MCF 10A (cell line): Measurements from ENCODE around the gene OR5AS1. TPM values are rescaled to one million over a fixed set of nuclear protein-coding genes. Genes with fewer than 3 reads are reported as not detected.
"Not testable (repeated sequence)": the region's sequence is repeated elsewhere in the genome, so short reads cannot be mapped to it uniquely, and the experiment has no call there.

Experiments used
- BruUV-seq: library from RNA; stranded (reverse); fragments of 400-500 nt; replicated peaks from 2 replicates; lab custom pipeline; 2021; lab: Mats Ljungman, UMichigan
- CTCF ChIA-PET: fragments of 300-600 bp; sonication (Branson Sonifier 250); formaldehyde crosslinking; extraction: SDS; loops from one replicate; lab custom pipeline; 2021; ENCODE audit warnings: antibody characterized with exemption, inconsistent platforms; lab: Yijun Ruan, JAX
- POLR2A ChIA-PET: fragments of 300-600, 350-650 bp; sonication (Branson Sonifier 250); formaldehyde crosslinking; extraction: SDS; loops from one replicate; lab custom pipeline; 2020; ENCODE audit warnings: antibody characterized with exemption, inconsistent platforms; lab: Yijun Ruan, JAX
- DNase-seq: peaks from one replicate; pipeline ENCODE4 v3.0.0-alpha.2; 2018; ENCODE audit not compliant: unreplicated experiment
- H3K27ac Mint-ChIP-seq: one replicate; pipeline ENCODE4 v1.8.0; 2022; ENCODE audit warnings: mild to moderate bottlenecking, low read depth, mixed read lengths; ENCODE audit not compliant: unreplicated experiment
- H3K27me3 Mint-ChIP-seq: one replicate; pipeline ENCODE4 v1.8.0; 2022; ENCODE audit warnings: mixed read lengths; ENCODE audit not compliant: insufficient read depth, unreplicated experiment
- H3K36me3 Mint-ChIP-seq: one replicate; pipeline ENCODE4 v1.8.0; 2022; ENCODE audit warnings: mild to moderate bottlenecking, moderate library complexity, mixed read lengths; ENCODE audit not compliant: insufficient read depth, unreplicated experiment
- H3K4me1 Mint-ChIP-seq: one replicate; pipeline ENCODE4 v1.8.0; 2022; ENCODE audit warnings: mixed read lengths; ENCODE audit not compliant: insufficient read depth, unreplicated experiment
- H3K4me3 Mint-ChIP-seq: one replicate; pipeline ENCODE4 v1.8.0; 2022; ENCODE audit warnings: mild to moderate bottlenecking, moderate library complexity, mixed read lengths; ENCODE audit not compliant: unreplicated experiment
- H3K9me3 Mint-ChIP-seq: one replicate; pipeline ENCODE4 v1.8.0; 2022; ENCODE audit warnings: mixed read lengths; ENCODE audit not compliant: unreplicated experiment
- intact Hi-C: fragments of 100-400 bp; cut with micrococcal nuclease; formaldehyde crosslinking; loops from 2 replicates; pipeline ENCODE4 v1.14.1; 2022
- total RNA-seq: library from RNA; stranded (reverse); gene quantifications from 2 replicates; pipeline ENCODE4 v1.2.3, GENCODE V29; 2022
- TF ChIP-seq, protein P1 (sequence below): fragments of 200-600 bp; IDR thresholded peaks from one replicate; pipeline ENCODE4 v1.8.0; 2022; ENCODE audit warnings: antibody characterized with exemption, mild to moderate bottlenecking; ENCODE audit not compliant: unreplicated experiment

OR5AS1 gene
- total RNA-seq, 1 experiment from 2014 or later = not detected

DNA sequence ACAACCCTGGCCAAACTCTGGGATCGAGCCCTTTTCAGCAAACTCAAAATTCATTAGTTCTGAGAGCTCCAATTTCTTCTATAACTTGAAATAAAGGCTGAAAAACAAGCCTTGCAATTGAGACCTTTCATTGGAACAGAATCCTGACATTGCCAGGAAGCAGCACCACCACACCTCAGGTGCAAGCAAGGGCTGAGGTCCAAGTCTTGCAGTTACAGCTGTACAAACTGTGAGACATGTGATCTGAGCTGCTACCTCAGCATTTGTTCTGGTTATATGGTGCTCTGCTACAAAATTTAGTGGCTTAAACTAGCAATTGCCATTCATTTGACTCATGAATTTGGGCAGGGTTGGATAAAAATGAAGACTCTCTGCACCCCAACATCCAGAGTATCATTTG is 18.1 kb downstream of the OR5AS1 start:
- no TSS peak for BruUV-seq
- DNase-seq = no peak
- Mint-ChIP-seq H3K4me3 (no peak overlapping the region), H3K27ac (no peak overlapping the region), H3K36me3 (no peaks in the 10 kb centered on the region), H3K4me1 (no peaks in the 10 kb centered on the region), H3K9me3 (no peaks in the 10 kb centered on the region), H3K27me3 (no peaks in the 10 kb centered on the region)
- ChIA-PET POLR2A (no interaction called here), CTCF (no interaction called here)
- intact Hi-C loops = no loop called here
- TF ChIP-seq, protein P1, sequence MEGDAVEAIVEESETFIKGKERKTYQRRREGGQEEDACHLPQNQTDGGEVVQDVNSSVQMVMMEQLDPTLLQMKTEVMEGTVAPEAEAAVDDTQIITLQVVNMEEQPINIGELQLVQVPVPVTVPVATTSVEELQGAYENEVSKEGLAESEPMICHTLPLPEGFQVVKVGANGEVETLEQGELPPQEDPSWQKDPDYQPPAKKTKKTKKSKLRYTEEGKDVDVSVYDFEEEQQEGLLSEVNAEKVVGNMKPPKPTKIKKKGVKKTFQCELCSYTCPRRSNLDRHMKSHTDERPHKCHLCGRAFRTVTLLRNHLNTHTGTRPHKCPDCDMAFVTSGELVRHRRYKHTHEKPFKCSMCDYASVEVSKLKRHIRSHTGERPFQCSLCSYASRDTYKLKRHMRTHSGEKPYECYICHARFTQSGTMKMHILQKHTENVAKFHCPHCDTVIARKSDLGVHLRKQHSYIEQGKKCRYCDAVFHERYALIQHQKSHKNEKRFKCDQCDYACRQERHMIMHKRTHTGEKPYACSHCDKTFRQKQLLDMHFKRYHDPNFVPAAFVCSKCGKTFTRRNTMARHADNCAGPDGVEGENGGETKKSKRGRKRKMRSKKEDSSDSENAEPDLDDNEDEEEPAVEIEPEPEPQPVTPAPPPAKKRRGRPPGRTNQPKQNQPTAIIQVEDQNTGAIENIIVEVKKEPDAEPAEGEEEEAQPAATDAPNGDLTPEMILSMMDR = no peak

DNA sequence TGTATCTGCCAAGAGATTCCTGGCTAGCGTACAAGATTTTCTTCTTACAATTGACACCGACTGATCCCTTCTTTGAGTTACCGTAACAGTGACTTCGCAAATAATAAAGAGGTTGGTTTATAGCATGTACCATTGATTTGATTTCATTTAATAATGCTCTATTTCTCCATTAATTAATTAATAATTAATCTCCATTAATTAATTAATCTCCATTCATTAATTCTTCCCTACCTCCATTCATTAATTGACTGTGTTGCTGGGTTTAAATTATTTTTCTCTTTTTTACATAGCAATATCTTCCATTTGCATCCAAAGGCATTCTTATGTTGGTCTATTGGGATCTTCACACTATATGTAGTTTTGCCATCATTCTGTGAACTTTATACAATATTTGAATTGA is 21.0 kb downstream of the OR5AS1 start:
- H3K36me3 Mint-ChIP-seq = no peaks in the 10 kb centered on the region
- intact Hi-C loops = no loop called here
- H3K27me3 Mint-ChIP-seq = no peaks in the 10 kb centered on the region
- H3K9me3 Mint-ChIP-seq = peaks cover 12% of the 10 kb centered on the region
- DNase-seq = no peak
- TF ChIP-seq, protein P1 = no peak
- H3K4me1 Mint-ChIP-seq = no peaks in the 10 kb centered on the region
- ChIA-PET POLR2A (no interaction called here), CTCF (no interaction called here)
- no peak overlapping the region for H3K27ac Mint-ChIP-seq
- BruUV-seq = no TSS peak
- H3K4me3 Mint-ChIP-seq = no peak overlapping the region

DNA sequence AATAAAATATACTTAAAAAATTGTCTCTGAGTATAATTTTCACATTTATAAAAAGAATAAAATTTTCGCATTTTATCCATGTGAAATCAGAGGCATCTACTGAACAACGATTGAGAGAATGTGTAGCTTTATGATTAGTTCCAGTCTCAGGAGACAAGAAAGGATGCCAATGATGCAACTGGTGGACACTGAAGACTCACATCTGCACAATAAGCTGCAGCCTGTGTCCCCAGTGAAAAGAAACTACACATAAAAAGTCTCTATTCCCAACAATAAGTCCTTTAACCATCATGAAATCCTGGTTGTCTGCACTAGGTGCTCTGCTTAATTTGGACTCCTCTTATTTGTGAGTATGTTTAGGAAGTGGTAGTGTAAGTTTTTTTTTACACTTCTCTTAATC is 22.0 kb downstream of the OR5AS1 start:
- intact Hi-C loops = no loop called here
- TF ChIP-seq, protein P1 = no peak
- ChIA-PET CTCF (interaction anchor here (0.5 kb wide), 1 partner anchor 52 kb away, joined by 3 read pairs; no protein-coding TSS in a partner anchor), POLR2A (interaction anchor here (0.9 kb wide), 1 partner anchor 8 kb away, joined by 3 read pairs; no protein-coding TSS in a partner anchor)
- no peaks in the 10 kb centered on the region for H3K27me3 Mint-ChIP-seq
- no TSS peak for BruUV-seq
- H3K4me1 Mint-ChIP-seq = no peaks in the 10 kb centered on the region
- no peak overlapping the region for H3K27ac Mint-ChIP-seq
- H3K9me3 Mint-ChIP-seq = peaks cover 16% of the 10 kb centered on the region
- H3K36me3 Mint-ChIP-seq = no peaks in the 10 kb centered on the region
- H3K4me3 Mint-ChIP-seq = no peak overlapping the region
- DNase-seq = no peak

DNA sequence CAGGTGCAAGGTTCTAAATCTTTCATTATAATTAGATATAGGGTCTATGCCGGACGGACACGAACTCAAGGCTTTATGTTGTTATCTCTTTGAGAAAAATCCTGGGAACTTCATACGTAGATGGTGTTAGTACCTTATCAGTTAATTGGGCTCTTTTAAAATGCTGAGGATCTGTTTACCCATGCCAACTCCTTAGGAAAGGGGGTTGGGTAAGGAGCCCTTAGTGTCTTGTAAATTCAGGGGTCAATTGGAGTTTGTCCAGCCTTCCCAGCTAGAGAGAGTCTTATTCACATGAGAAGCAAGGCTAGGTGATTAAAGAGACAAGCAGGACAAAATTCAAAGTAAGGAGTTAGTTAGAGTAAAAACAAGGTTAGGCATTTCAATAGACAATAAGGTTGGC is 28.9 kb downstream of the OR5AS1 start:
- H3K27ac Mint-ChIP-seq, H3K36me3 Mint-ChIP-seq, H3K4me1 Mint-ChIP-seq, BruUV-seq, intact Hi-C loops, H3K4me3 Mint-ChIP-seq, H3K27me3 Mint-ChIP-seq, DNase-seq: not testable (repeated sequence)
- ChIA-PET CTCF (interaction anchor here (0.7 kb wide), 1 partner anchor 23 kb away, joined by 3 read pairs; no protein-coding TSS in a partner anchor), POLR2A (interaction anchor here (0.6 kb wide), 1 partner anchor 330 kb away, joined by 3 read pairs; no protein-coding TSS in a partner anchor)
- peaks cover 40% of the 10 kb centered on the region for H3K9me3 Mint-ChIP-seq

DNA sequence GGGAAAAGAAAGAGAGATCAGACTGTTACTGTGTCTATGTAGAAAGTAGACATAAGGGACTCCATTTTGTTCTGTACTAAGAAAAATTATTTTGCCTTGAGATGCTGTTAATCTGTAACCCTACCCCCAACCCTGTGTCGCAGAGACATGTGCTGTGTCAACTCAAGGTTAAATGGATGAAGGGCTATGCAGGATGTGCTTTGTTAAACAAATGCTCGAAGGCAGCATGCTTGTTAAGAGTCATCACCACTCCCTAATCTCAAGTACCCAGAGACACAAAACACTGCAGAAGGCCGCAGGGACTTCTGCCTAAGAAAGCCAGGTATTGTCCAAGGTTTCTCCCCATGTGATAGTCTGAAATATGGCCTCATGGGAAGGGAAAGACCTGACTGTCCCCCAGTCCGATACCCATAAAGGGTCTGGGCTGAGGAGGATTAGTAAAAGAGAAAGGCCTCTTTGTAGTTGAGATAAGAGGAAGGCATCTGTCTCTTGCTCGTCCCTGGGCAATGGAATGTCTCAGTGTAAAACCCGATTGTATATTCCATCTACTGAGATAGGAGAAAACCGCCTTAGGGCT is 30.3 kb downstream of the OR5AS1 start:
- H3K9me3 Mint-ChIP-seq = peaks cover 31% of the 10 kb centered on the region
- CTCF ChIA-PET = interaction anchor here (0.6 kb wide), 1 partner anchor 258 kb away, joined by 3 read pairs; no protein-coding TSS in a partner anchor
- H3K4me1 Mint-ChIP-seq, H3K4me3 Mint-ChIP-seq, H3K27ac Mint-ChIP-seq, H3K36me3 Mint-ChIP-seq, BruUV-seq, DNase-seq, POLR2A ChIA-PET, H3K27me3 Mint-ChIP-seq, intact Hi-C loops: not testable (repeated sequence)

DNA sequence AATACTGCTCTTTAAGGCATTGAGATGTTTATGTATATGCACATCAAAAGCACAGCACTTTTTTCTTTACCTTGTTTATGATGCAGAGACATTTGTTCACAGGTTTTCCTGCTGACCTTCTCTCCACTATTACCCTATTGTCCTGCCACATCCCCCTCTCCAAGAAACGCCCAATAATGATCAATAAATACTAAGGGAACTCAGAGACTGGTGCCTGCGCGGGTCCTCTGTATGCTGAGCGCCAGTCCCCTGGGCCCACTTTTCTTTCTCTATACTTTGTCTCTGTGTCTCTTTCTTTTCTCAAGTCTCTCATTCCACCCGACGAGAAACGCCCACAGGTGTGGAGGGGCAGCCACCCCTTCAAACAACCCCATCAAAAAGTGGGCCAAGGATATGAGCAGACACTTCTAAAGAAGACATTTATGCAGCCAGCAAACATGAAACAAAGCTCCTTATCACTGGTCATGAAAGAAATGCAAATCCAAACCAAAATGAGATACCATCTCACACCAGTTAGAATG is 30.9 kb downstream of the OR5AS1 start:
- DNase-seq, H3K4me3 Mint-ChIP-seq, H3K36me3 Mint-ChIP-seq, intact Hi-C loops, CTCF ChIA-PET, POLR2A ChIA-PET, H3K4me1 Mint-ChIP-seq, H3K27me3 Mint-ChIP-seq, BruUV-seq, H3K27ac Mint-ChIP-seq: not testable (repeated sequence)
- H3K9me3 Mint-ChIP-seq = peaks cover 30% of the 10 kb centered on the region
